Stimulated activated CD4-positive, alpha-beta T cell treated with anti-CD3 and anti-CD28 coated beads, Interleukin-12 subunit alpha, Interleukin-12 subunit beta, amount 100 ng/mL, for 48 hours (primary cell): ENCODE results near the gene KRT8.

Experiments used
- DNase-seq, 3 donors: peaks; one replicate each; pipeline ENCODE4 v3.0.0-alpha.2; 2020; ENCODE audit warnings: low read depth in 2 of 3, low spot score in 1 of 3

The KRT8 gene

DNA sequence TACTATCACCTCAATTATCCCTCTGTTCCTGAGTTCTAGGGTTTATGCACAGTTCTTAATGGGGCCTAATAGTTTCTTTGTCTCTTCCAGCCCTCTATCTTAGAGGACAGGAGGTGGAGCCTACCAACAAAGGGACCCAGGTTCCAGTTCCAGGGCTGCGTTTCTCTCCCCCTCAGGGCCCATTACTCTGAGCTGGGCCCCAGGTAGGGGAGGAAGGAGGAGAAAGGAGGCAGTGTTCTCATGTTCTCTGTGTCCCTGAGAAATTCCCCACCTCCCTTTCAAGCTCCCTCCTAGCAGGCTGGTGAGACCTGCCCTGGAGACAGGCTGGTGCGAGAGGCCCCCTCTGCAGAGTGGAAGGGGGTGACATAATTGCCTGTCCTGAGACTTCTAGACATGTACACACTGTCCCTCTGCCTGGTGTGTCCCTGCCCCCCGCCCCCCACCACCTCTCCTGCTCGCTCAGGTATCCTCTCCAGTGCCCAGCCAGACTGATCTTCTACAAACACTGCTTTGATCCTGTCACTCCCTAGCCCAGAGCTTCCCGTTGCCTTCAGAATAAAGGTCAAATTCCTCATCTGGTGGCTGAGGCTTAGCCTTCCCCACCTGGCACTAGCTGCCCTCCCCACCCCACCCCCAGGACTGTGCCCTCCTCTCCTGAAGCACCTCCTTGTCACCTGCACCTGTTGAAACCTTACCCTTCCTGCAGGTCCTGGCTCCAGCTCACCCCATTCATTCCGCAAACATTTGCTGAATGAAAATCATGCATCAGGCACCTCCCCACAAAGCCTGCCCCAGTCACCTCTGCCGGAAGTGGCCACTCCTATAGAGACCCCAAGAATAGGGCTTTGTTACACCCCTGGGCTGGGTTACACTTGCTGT lies 21.1 kb upstream of the KRT8 start:
- no peak for DNase-seq

DNA sequence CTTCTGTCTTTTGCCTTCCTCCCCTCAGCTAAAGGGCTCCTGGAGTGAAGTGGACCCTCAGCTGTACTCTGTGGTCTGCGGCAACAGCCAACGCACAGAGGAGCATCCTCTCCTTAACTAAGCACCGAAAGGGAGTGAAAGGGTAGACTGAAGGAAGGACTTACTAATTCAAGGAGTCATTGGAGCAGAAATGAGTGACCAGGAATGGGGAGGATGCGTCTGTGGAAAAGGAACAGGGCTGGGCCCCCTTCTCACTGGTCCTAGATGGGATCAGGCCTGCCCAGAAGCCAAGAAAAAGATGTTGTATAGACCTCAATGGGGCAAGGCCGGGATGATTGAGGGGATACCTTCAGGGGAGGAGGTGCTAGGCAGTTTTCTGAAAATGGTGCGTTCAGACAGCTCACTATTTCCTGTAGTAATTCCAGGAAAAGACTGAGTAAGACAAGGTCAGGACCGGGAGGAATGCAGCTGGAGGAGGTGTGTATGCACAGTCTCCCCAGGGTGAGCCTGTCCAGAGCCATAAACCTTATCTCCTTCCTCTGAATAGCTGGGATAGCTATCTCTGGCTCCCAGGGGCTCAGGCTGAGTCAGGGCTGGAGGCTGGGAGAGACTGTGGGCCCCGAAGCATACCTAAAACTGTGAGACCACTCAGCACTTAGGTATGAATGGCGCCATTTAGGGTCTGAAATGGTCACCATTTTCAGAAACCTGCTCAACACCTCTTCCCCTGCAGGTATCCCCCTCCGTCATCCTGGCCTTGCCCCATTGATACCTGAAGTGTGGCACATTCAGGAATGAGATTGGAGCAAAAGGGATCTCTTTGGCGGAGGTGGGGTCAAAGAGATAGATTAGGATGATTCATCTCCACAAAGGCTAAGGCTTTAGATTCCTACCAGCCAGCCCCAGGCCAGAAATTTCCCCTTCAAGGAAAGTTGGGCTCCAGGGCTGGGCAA lies 20.2 kb upstream of the KRT8 start:
- no peak for DNase-seq

DNA sequence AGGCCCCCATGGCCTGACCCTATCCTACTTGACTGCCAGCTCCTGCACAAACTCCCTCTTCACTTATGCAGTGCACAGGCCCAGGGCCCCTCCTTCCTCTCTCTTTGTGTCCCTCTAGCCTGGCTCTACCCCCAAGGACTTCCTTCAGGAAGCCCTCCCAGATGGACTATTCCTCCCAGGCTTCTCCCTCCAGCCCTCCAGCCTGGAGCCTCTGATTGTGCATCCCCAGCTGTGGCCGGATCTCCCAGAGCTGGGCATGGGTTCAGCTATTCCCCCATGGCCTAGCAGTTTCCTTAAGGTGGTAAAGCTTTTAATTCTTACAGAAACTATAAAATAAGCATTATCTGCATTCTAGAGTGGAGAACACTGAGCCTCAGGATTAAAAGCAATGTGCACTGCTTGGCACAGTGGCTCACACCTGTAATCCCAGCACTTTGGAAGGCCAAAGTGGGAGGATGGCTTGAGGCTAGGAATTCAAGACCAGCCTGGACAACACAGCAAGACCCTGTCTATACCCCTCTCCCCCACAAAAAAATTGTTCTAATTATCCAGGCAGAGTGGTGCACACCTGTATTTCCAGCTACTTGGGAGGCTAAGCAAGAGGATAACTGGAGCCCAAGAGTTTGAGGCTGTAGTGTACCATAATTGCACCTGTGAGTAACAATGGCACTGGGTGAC lies 16.8 kb upstream of the KRT8 start:
- no peak for DNase-seq

DNA sequence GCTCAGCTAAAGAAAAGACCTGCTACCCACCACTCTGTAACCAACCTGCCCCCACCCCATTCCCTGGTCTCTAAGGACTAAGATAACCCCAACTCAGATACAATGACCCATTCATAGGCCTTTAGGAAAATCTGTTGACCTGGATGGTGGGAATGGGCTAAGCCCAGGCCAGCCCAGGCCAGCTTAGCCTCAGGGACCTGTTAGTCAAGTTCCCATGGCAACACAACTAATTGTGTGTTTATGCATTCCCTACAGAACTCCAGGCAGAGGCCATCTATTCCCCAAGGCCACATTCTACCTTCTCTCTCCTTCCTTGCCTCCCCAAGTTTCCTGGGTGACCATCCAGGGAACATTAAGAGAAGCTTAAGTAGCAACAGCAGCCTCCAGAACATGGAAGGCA lies 16.1 kb upstream of the KRT8 start:
- DNase-seq: no peak

DNA sequence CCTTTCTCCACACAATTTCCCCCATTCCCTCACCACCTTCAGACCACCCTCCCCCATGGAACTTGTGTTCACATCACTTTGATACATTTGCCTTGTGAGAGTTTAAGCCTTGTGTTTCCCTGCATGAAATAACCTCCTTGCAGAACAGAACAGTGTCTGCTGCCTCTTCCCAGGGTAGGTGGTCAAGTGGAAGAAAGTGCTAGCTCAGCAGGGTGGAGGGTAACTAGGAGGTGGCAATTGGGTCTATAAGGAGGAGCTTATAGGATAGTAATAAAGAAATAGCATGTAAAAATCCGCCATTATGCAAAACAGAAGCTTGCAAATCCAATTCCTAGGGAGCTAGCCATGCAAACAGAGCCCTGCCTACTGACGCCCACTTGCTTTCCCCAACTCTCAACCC lies 13.9 kb upstream of the KRT8 start:
- DNase-seq: no peak

DNA sequence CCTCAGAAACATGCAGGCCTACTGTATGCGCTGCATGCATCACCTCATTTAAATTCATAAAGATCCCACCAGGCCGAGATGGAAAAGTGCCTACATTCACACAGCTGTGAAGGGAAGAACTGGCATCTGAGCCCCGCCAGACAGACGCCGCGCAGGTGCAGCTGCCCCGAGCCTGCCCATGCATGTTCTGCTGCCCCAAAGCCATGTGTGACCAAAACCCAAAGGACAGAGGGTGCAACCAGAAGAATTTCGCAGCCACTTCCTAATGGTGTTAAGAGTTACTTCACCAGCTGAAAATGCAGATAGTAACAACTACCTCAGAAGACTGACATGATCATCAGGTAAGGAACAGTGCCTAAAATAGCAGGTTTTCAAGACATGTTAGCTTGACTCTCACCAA lies 13.5 kb upstream of the KRT8 start:
- no peak for DNase-seq

DNA sequence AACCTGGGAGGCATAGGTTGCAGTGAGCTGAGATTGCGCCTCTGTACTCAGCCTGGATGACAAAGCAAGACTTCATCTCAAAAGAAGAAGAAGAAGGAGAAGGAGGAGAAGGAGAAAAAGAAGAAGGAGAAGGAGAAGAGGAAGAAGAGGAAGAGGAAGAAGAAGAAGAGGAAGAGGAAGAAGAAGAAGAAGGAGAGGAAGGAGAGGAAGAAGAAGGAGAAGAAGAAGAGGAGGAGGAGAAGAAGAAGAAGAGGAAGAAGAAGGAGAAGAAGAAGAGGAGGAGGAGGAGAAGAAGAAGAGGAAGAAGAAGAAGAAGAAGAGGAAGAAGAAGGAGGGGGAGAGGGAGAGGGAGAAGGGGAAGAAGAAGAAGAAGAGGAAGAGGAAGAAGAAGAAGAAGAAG lies 12.9 kb upstream of the KRT8 start:
- DNase-seq: no peak

DNA sequence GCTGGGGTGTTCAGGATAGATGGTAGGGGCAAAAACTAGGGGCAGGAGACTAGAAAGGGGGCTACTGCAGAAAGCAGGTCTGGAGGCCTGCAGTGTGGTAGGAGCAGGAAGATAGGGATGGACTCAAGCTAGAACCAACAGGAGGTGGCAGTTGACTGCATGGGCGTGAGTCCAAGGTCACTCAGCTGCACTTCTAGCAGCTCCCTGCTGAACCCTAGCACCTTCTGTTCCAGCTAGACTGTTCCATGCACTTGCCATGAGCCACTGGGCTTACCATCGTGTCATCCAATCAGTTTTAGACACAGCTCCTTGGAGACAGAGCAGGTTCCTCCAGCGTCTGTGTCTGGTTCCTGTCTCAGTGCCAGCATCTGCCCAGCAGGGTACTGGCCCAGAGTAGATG lies 11.3 kb upstream of the KRT8 start:
- DNase-seq: no peak

DNA sequence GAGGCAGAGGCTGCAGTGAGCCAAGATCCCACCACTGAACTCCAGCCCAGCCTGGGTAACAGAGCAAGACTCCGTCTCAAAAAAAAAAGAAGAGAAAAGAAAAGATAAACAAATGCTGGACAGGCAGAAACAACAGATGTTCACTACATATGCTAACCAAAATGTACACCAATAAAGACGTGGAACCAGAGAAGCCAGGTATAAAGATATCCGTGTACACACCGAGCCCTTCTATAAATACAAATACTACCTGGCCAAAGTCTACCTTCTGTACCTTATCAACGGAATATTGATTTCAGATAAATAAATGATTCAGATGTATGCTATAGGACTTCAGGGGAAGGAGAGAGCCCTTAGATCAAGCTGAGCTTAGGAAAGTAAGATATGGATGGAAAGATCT lies 10.8 kb upstream of the KRT8 start:
- no peak for DNase-seq

DNA sequence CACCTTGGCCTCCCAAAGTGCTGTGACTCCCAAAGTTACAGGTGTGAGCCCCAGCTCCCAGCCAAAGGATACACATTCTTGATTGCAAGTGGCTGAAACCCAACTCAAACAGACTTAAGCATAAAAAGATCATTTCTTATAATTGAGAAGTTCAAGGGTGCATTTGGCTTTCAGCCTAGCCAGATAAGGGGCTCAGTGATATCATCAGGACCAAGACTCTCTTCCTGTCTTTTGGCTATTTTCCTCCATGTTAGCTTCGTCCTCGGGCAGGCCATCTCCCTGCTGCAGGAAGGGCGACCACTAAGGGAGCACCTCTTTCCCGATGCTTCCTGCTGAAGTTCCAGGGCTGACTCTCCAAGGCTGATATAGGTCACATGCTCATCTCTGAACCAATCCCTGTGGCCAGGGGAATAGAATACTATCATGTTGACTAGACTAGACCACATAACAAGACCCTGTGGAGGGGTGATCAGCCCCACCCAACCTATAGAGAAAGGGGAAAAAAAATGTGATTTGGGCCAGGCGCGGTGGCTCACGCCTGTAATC lies 9.8 kb upstream of the KRT8 start:
- DNase-seq: no peak

DNA sequence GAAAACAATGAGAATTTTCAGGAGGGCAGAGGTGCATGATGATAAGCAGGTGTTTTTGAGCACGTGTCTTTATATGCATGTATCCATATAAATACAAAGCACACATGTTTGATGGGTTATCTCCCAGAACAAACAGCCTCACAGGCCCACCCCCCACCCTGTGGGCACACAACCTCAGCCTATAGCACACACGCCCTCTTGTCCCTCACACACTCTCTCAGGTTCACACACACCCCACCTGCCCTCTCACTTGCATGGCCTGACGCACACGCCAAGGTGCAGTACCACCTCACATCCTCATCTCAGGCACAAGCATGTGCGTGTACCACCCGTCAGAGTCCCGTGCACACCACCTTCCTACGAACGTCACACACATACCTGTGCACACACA lies 8.6 kb upstream of the KRT8 start:
- DNase-seq: no peak

DNA sequence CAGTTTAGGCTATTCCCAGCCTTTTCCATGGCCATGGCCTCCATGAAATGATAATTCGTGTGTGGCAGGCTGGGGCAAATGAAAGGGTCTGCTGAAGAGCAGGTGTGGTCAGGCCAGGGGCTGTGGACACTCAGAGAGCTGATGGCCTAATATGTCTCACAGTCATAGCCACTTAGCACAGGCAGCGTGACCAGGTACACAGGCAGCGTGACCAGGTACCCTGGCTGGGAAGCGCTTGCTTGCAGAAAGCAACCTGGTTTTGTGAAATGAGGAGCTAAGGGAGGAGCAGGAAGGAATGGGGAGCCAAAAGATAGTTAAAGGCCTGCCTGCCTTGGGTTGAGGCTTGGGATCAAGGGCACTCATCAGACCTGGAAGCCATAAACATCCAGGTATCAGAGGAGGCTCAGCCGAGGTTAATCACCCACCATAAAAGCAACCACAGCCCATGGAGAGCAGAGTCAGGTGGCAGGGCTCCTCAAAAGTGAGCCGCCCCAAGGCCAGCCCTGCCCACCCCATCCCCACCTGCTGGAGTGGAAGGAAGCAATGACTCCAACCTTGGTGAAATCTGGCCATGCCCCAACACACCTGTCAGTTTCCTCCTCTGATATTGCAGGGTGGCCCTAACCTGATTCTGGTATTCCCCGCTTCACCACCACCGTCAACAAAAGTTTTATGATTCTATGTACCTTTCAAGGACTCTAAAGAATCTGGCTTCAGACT lies 8.0 kb upstream of the KRT8 start:
- no peak for DNase-seq

DNA sequence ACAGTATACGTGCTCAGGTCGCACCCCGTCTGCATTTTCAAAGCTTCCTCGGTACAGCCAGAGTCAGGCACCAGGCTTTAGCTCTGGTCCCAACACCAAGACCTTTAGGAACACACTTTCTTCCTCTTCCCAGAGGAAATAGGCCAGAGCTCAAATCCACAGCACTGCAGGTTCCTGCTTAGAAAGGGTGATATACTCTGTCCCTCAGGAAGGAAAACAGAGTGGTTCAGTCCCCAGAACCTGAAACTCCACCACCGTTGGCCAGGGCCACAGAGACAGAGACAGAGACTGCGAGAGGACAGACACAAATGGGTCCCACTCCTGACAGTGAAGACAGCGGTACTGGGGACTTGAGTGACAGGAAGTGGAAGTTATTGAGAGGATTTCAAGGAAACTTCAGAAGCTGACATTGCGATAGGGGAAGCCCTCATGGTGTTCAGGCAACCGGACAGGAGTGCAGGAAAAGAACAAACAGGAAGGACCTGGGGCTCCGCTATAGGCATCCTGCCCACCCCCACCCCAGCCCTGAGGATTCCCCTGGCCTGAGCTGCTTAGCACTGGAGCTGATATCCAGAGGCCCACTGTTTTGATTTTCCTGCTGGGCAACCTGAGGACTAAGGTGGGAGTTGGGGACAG lies 5.5 kb upstream of the KRT8 start:
- no peak for DNase-seq

DNA sequence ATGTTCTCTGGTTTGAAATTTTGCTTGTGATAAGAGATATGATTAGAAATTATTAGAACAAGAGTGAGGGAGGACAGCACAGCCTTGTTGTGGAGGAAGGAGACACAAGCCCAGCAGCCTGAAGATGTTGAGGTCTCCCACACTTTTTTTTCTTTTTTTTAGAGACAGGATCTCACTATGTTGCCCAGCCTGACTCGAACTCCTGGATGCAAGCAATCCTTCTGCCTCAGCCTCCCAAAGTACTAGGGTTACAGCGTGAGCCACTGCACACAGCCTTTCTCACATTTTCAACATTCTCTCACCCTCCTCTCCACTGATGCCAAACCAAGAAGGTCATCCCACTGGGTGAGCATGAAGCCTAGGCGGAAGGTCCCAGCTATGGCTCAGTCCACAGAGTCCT lies 4.9 kb upstream of the KRT8 start:
- no peak for DNase-seq

DNA sequence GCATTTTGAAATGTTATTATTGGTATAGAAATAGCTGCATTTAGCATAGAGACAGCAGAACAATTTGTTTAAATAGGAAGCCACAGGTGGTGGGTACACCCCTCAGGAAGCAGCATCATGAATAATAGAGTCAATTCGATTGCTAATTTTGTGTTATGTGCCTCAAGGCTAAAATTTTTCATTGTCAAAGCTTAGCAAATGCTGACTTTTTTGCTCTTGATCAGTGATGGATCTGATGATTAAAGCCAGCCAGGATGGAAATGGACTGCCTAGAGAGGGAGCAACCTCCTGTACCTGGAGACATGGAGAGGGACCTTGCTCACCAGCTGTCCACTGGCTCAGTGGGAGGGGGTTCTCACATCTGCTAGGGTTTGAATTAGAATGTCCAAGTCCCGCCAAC lies 4.5 kb upstream of the KRT8 start:
- DNase-seq: no peak

DNA sequence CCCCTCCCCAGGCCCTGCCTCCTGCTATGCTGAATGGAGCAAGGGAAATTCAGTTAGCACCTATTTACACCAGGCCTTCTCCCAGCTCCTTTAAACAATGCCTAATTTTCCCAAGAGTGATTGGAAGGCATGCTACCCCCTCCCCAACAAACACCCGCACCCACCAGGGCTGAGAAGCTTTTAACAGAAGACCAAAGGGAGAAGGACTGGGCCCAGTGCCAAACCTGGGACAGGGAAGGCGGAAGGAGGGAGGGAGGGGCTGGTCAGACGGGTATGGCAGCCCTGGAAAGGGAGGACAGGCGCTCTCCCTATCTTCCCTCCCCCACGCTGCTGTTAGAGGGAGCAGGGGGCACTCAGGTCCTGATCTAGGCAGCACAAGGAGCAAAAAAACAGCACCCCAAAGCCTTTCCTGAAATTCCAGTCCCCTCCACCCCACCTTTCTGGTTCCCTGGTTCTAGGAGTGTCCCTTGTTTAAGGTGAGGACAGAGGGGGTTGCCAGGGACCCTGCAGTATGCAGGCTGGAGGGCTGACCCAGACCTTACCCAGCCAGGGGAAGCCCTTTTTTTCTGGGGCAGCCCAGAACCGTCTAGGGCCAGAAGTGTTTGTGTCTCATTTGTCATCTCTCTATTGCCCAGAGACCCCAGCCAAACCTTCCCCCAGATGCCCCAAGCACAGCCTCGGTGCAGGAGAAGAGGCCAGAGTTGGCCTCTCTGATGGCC lies 2.4 kb upstream of the KRT8 start:
- DNase-seq: no peak

DNA sequence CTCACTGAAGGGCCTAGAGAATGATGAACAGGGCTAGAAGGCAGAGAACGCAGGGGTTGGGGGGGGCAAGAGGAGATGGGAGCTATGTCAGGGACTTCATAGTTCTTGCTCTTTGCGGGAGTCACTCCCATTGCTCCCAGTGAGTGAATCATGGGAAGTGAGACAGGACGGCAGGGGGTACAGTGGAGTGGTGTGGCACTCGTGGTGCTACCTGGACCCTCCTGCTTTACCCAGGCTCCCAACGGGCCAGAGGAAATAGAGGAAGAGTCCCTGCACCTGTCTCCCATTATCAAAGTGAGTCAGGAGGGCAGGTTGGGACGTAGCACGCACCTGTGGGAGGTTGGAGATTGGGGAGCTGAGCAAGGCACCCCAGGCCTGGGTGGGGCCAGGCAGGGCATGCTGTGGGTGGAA lies 1.3 kb upstream of the KRT8 start:
- DNase-seq: no peak

DNA sequence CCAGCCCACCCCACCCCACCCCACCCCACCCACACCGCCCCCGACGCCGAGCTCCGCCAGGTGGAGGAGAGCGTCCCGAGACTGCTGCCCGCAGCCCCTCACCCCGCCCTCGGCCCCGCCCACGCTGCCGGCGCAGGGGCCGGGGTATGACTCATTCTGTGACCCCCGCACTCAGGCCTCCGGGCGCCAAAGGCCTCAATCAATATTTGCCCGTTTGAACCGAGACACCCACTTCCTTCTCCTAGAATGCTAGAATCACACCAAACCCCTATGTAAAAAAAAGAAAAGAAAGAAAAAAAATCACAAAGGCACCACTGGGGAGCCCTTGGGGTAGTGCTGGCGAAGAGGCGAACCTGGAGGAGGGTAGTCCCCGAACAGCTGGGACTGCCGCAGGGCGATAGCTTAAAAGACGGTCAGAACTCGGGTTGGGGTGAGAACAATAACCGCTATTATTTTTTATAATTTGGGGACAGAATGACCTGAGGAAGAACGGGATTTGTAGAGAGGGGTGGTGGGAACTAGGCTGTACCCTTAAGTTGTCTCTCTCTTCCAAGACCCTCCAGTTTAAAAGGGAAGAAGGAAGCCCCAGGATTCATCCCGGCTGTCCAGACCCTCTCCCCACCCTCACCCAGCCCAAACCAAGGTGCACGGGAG lies 894 bp downstream of the KRT8 start:
- no peak for DNase-seq

DNA sequence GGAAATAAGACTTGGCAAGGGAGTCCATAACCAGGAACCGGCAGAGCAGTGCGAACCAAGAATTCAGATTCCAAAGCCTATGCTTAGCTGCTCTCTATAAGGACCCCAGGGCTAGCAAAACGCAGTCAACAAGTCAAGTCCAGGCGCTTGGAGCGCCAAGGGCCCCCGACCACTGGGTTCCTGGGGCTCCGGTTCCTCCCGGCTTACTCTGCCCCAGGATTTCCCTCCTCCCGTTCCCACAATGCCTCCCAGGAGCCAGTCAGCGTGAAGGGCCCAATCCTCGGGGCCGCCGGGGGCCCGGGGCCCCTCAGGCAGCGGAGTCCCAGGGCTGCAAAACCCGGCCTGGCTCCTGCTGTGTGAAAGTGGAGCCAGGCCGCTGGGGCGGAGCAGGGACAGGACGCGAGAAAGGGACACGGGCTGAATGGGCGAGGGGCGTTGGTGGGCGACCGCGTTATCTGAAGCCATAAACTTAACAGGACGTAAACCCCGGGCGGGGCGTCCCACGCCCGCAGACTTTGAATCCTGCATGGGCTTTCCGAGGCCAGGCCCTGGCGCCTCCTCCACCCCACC lies 1.5 kb downstream of the KRT8 start:
- peak; percentile 35 to 44 (median 41) for DNase-seq
